ENCODE measurements around the gene RHO.

DNA sequence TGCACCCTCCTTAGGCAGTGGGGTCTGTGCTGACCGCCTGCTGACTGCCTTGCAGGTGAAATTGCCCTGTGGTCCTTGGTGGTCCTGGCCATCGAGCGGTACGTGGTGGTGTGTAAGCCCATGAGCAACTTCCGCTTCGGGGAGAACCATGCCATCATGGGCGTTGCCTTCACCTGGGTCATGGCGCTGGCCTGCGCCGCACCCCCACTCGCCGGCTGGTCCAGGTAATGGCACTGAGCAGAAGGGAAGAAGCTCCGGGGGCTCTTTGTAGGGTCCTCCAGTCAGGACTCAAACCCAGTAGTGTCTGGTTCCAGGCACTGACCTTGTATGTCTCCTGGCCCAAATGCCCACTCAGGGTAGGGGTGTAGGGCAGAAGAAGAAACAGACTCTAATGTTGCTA lies 2.4 kb downstream of the RHO start:
- TF ChIP-seq, protein P1, sequence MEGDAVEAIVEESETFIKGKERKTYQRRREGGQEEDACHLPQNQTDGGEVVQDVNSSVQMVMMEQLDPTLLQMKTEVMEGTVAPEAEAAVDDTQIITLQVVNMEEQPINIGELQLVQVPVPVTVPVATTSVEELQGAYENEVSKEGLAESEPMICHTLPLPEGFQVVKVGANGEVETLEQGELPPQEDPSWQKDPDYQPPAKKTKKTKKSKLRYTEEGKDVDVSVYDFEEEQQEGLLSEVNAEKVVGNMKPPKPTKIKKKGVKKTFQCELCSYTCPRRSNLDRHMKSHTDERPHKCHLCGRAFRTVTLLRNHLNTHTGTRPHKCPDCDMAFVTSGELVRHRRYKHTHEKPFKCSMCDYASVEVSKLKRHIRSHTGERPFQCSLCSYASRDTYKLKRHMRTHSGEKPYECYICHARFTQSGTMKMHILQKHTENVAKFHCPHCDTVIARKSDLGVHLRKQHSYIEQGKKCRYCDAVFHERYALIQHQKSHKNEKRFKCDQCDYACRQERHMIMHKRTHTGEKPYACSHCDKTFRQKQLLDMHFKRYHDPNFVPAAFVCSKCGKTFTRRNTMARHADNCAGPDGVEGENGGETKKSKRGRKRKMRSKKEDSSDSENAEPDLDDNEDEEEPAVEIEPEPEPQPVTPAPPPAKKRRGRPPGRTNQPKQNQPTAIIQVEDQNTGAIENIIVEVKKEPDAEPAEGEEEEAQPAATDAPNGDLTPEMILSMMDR (IDR thresholded peaks at IDR 0.05; ENCODE audit: low read length), result no peak
- TF ChIP-seq EZH2 (optimal IDR thresholded peaks at IDR 0.05; ENCODE audit: low read depth, low read length) (no peak), EZH2phosphoT487 (IDR thresholded peaks at IDR 0.05; ENCODE audit: low read length) (no peak)

Measured in MM.1S (cell line).